Progenitor cell of endocrine pancreas (in vitro differentiated cells): ENCODE measurements around the gene CCDC88C. TPM values are rescaled to one million over a fixed set of nuclear protein-coding genes. Genes with fewer than 3 reads are reported as not detected.
"Not testable (repeated sequence)": the region's sequence is repeated elsewhere in the genome, so short reads cannot be mapped to it uniquely, and the experiment has no call there.

Source experiments
- DNase-seq: peaks from one replicate; pipeline ENCODE4 v3.0.0; 2021; ENCODE audit warnings: low spot score; ENCODE audit not compliant: unreplicated experiment
- H3K27ac Mint-ChIP-seq: 2 replicates; pipeline ENCODE4 v1.8.0; 2021; ENCODE audit warnings: mild to moderate bottlenecking, moderate library complexity, mixed read lengths
- H3K27me3 Mint-ChIP-seq: 2 replicates; pipeline ENCODE4 v1.8.0; 2021; ENCODE audit warnings: mixed read lengths
- H3K36me3 Mint-ChIP-seq: 2 replicates; pipeline ENCODE4 v1.8.0; 2022; ENCODE audit warnings: mixed read lengths; ENCODE audit not compliant: insufficient read depth
- H3K4me1 Mint-ChIP-seq: 2 replicates; pipeline ENCODE4 v1.8.0; 2021; ENCODE audit warnings: low read depth, mixed read lengths
- H3K4me3 Mint-ChIP-seq: 2 replicates; pipeline ENCODE4 v1.8.0; 2021; ENCODE audit warnings: low read depth, mild to moderate bottlenecking, moderate library complexity, mixed read lengths
- H3K9me3 Mint-ChIP-seq: 2 replicates; pipeline ENCODE4 v1.8.0; 2021; ENCODE audit warnings: low read depth, mixed read lengths
- total RNA-seq: library from RNA; stranded (reverse); gene quantifications from 2 replicates; pipeline ENCODE4 v1.2.1, GENCODE V29; 2021
- TF ChIP-seq, protein P1 (sequence below): fragments of 200-600 bp; sonication (generic); IDR thresholded peaks from one replicate; pipeline ENCODE4 v1.5.0; 2021; ENCODE audit warnings: antibody characterized with exemption, mild to moderate bottlenecking; ENCODE audit not compliant: unreplicated experiment

Gene CCDC88C
- total RNA-seq, 1 donor from 2014 or later, result 78.1 TPM

DNA sequence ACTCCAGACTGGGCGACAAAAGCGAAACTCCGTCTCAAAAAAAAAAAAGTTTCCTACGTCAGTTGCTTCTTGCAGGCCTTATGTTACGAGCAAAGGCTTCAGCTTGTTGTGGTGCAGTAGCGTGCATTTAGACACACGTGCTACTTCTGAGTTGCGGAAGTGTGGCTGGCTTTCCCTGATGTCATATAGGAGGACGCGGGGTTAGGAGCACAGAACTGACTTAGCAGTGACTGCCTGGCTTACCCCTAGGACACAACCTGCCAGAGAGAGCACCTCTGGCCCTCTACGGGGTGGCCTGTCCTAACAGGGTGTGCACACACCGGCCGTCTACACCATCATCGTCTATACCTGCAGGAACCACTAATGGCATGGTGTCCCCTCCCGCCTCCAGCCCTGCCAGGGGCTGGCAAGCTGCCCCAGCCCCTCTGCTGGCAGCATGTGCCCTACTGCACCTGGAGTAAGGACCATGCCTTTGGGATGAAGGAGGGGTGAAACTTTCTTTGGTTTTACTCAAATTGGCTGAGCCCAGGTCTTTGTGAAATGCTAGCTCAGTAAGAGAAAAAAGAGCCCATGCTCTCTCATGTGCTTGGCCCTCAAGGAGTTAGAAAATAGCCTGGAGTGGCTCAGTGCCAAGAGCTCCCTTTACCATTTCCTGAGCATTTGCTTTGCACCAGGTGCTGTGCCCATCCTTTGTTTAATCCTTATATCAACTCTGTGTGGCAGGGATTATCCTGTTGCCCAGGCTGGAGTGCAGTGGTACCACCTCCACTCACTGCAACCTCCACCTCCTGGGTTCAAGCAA is 171.4 kb downstream of the CCDC88C start:
- Mint-ChIP-seq H3K4me1 (peaks cover 10% of the 10 kb centered on the region), H3K4me3 (no peak overlapping the region), H3K27me3 (peaks cover 23% of the 10 kb centered on the region), H3K36me3 (no peaks in the 10 kb centered on the region), H3K27ac (no peak overlapping the region), H3K9me3 (no peaks in the 10 kb centered on the region)
- DNase-seq, result no peak
- TF ChIP-seq, protein P1, sequence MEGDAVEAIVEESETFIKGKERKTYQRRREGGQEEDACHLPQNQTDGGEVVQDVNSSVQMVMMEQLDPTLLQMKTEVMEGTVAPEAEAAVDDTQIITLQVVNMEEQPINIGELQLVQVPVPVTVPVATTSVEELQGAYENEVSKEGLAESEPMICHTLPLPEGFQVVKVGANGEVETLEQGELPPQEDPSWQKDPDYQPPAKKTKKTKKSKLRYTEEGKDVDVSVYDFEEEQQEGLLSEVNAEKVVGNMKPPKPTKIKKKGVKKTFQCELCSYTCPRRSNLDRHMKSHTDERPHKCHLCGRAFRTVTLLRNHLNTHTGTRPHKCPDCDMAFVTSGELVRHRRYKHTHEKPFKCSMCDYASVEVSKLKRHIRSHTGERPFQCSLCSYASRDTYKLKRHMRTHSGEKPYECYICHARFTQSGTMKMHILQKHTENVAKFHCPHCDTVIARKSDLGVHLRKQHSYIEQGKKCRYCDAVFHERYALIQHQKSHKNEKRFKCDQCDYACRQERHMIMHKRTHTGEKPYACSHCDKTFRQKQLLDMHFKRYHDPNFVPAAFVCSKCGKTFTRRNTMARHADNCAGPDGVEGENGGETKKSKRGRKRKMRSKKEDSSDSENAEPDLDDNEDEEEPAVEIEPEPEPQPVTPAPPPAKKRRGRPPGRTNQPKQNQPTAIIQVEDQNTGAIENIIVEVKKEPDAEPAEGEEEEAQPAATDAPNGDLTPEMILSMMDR, result no peak

DNA sequence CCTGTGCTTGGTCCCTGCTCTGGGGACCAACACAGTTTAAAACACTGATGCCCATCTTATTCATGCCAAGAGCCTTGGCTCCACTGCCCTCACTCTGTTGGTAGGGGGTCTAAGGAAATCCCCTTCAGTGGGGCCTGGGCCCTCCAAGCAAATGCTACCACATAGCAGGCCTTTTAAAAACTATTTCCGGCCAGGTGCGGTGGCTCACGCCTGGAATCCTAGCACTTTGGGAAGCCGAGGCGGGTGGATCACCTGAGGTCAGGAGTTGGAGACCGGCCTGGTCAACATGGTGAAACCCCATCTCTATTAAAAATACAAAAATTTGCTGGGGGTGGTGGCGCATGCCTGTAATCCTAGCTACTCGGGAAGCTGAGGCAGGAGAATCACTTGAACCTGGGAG is 172.0 kb downstream of the CCDC88C start:
- not testable (repeated sequence) for H3K27ac Mint-ChIP-seq, H3K36me3 Mint-ChIP-seq, H3K4me3 Mint-ChIP-seq, DNase-seq, H3K9me3 Mint-ChIP-seq, H3K4me1 Mint-ChIP-seq
- H3K27me3 Mint-ChIP-seq, result peaks cover 23% of the 10 kb centered on the region

DNA sequence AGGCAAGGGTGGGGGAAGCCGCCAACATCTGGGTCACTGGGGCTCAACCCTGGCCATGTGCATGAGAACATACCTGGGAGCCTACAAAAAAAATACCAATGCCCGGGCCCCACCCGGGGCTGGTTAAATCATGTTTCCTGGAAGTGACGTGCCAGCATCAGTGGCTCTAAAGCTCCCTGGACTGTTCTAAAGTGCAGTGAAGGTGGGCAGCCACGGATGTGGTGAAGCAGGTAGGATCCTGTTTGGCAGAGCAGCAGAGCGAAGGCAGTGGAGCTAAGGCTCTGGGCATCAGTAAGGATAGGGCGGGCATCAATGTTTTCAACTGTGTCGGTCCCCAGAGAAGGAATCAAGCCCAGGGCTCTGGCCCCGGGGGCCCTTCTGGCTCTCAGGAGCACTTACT is 172.6 kb downstream of the CCDC88C start:
- Mint-ChIP-seq H3K9me3 (no peaks in the 10 kb centered on the region), H3K4me3 (no peak overlapping the region), H3K27me3 (peaks cover 23% of the 10 kb centered on the region), H3K4me1 (peaks cover 3% of the 10 kb centered on the region), H3K36me3 (no peaks in the 10 kb centered on the region), H3K27ac (no peak overlapping the region)
- TF ChIP-seq, protein P1, result no peak
- no peak for DNase-seq

DNA sequence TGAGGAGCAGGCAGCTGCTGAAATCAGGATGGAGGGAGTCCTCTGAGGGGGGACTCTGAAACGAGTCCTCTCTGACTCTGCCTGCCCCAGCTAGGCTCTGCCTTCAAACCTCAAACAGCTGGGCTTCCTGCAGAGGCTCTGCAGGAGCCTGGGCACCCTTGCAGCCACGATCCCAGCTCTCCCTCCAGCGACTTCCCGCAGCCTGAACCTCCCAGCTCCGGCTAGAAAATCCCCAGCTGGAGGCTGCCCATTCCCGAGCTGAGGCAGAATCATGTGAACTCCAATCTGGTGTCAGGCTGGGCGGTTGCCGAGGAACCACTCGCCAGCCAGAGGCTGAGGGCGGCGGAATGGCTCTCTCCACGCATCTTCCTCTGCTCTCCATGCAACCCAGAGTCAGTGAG is 173.1 kb downstream of the CCDC88C start, which contains the start of gene GPR68:
Gene GPR68, minus strand, starts transcription at position 204 of the 401 bp plus-strand sequence. CDS start 9,654 bp downstream, outside the sequence.
- TF ChIP-seq, protein P1, result no peak
- Mint-ChIP-seq H3K9me3 (peaks cover 3% of the 10 kb centered on the region), H3K4me3 (no peak within 1 kb of the TSS), H3K27me3 (peaks cover 27% of the 10 kb centered on the region), H3K4me1 (no peaks in the 10 kb centered on the region), H3K36me3 (no peaks in the 10 kb centered on the region), H3K27ac (no peak within 1 kb of the TSS)
- DNase-seq, result no peak

DNA sequence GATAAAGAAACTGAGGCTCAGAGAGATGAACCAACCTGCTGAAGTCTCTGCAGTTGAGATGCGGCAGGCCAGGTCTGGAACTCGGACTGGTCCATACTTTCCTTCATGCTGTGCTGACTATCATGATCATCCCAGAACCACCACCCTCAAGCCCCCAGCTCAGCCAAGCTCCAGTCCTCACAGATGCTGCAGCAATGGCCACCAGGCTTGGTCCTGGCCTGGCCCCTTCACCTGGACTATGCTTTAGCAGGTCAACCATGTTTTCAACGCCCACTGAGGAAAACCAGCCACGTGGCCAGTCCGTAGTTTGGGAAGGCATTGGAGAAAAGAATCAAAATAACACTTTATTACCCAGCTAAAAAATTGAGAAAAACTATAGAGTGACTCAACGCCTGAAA is 174.5 kb downstream of the CCDC88C start:
- TF ChIP-seq, protein P1, result no peak
- H3K4me1 Mint-ChIP-seq, result no peaks in the 10 kb centered on the region
- peaks cover 3% of the 10 kb centered on the region for H3K9me3 Mint-ChIP-seq
- H3K36me3 Mint-ChIP-seq, result no peaks in the 10 kb centered on the region
- H3K27ac Mint-ChIP-seq, result no peak overlapping the region
- DNase-seq, result no peak
- peaks cover 27% of the 10 kb centered on the region for H3K27me3 Mint-ChIP-seq
- no peak overlapping the region for H3K4me3 Mint-ChIP-seq

DNA sequence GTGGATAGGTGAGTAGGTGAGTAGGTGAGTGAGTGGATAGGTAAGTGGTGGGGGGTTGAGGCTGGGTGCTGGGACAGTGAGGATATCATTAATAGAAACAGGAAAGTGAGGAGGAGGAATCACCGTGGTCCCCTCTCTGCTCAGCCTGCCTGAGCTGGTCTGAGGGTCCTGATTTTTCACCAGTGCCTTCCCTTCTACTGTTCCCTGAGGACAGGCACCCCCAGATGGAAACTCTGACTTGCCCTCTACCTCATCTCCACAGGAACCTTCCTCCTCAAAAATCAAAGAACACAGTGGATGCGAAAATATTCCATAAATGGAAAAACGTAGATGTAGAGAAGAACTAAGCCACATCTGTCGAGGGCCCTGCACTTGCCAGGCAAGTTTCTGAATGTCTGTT is 175.0 kb downstream of the CCDC88C start:
- Mint-ChIP-seq H3K4me1 (no peaks in the 10 kb centered on the region), H3K9me3 (peaks cover 3% of the 10 kb centered on the region), H3K36me3 (no peaks in the 10 kb centered on the region), H3K27me3 (peaks cover 27% of the 10 kb centered on the region), H3K27ac (no peak overlapping the region), H3K4me3 (no peak overlapping the region)
- DNase-seq, result no peak
- TF ChIP-seq, protein P1, result no peak
